Measurements from ENCODE around the gene TRIM63.

TRIM63 gene

DNA sequence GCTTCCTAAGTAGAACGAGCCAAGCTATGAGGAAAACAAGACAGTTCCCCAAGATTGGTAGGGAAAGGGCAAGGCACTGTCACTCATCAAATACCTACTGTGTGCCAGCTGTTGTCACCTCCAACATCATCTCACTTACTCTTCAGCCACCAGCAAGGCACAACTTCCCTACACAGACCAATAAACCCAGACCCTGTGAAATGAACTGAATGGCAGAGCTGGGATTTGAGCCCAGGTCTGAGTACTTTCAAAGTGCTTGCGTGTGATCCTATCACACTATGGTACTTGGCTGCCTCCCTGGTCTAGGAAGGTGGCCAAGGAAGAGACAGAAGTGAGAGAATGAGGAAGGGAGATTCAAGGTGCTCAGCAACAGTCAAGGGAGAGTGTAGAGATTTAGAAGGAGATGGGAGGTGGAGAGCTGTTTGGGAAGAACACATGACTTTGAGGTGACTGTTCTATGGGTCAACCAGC is 16.7 kb upstream of the TRIM63 start:
- DNase-seq: no peak

DNA sequence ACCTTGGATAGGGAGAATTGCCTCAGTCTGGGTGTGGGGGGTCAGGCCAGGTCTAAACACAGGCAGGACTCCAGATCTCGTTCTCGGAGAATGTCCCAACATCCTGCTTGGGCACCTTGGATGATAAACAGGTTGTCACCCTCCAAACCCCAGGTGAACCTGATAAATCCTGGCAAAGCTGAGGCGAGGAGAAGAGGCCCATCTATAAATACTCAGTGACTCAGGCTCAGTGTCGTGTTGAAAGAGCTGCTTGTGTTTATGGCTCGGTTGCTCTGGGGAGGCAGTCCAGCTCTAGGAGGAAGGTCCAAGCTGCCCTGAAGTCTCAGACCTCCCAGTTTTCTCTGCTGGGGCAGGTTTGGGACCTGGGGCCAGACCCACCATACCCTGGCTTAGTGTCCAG is 15.8 kb upstream of the TRIM63 start:
- DNase-seq: no peak

DNA sequence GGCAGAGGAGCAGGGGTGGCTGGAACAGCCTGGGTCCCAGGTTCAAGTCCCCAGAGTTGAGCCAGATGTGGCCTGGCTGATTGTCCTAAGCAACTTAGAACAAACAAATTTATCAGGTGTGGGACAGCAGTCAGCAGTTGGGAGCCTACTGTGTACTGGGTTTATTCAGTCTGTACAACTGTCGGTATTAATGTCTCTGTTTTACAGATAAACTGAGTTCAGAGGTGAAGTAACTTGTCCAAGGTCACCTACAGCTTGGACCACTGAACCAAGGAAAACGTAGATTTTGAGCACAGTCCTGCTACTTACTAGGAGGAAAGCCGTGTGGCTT is 14.6 kb upstream of the TRIM63 start:
- no peak for DNase-seq

- DNase-seq: no peak
Observed at GRCh38 chr1:26081267-26082019, 14.0 kb upstream of the TRIM63 start.

DNA sequence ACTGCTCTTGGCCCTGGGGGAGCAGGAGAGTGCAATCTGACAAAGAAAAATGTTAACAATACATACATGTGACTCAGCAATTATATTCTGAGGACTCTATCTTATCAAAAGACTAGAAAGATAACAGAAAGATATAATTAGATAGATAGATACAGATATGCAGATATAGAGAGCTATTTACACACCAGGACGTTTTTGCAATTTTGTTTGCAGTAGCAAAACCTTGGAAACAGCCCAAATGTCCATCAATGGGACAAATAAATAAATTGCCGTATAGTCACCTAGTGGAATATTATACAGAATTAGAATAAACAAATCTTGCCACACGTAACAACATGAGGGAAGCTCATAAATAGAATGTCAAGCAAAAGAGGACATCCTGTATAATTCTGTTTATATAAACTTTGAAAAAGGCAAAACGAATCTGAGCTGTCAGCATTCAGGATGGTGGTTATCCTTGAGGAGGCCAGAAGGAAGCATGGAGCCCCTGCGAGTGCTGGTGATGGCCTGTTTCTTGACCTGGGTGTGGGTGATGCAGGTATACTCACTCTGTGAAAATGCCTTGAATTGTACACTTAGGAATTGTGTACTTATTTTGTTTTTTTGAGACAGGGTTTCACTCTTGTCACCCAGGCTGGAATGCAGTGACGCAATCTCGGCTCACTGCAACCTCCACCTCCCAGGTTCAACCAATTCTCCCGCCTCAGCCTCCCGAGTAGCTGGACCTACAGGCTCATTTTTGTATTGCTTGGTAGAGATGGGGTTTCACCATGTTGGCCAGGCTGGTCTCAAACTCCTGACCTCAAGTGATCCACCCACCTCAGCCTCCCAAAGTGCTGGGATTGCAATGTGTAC is 12.8 kb upstream of the TRIM63 start:
- DNase-seq: no peak

GRCh38 chr1:26079178-26079563 is 11.7 kb upstream of the TRIM63 start:
- DNase-seq: no peak

GRCh38 chr1:26078286-26079177 is 11.1 kb upstream of the TRIM63 start:
- DNase-seq: no peak

GRCh38 chr1:26077524-26077923 is 10.1 kb upstream of the TRIM63 start:
- no peak for DNase-seq

- no peak for DNase-seq
Observed at GRCh38 chr1:26075421-26076144, 8.2 kb upstream of the TRIM63 start.

DNA sequence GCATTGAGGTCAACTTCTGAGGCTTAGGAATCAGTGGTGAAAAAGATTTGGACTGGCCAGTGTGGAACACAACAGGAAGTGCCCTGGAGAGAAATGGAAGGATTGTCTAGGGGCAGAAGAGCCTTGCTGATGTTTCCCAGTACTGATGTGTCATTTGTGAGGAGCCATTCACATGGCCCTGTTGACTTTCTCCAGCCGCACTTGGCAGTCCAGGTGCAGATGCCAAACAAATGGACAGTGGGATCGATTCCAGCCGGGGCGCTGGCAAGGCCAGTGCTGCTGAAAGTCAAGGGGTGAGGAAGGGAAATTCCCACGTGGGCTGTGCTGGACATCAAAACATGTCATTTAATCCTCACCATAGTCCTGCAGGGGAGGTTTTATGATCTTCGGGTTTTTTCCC is 4.9 kb upstream of the TRIM63 start:
- no peak for DNase-seq

GRCh38 chr1:26070963-26071342 is 3.5 kb upstream of the TRIM63 start:
- no peak for DNase-seq

- no peak for DNase-seq
Observed at GRCh38 chr1:26070296-26070962, 3.0 kb upstream of the TRIM63 start.

- no peak for DNase-seq
Observed at GRCh38 chr1:26069941-26070295, 2.5 kb upstream of the TRIM63 start.

- DNase-seq: no peak
Observed at GRCh38 chr1:26066857-26067256, 573 bp downstream of the TRIM63 start.

DNA sequence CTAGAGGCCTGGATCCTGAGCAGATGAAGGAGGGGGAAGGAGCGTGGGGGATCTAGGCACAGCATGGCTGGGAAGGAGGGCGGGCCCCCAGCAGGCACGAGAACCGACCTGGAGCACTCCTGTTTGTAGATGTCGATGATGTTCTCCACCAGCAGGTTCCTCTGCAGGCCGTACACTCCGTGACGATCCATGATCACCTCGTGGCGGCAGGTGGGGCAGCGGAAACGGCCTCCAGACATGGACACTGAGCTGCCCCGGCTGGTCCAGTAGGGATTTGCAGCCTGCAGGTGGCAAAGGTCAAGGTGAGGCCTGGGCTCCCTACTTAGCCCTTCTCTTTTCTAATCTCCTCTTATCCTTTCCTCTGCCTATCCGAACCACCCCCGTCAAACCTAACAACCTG is 1.3 kb downstream of the TRIM63 start:
- DNase-seq: no peak

DNA sequence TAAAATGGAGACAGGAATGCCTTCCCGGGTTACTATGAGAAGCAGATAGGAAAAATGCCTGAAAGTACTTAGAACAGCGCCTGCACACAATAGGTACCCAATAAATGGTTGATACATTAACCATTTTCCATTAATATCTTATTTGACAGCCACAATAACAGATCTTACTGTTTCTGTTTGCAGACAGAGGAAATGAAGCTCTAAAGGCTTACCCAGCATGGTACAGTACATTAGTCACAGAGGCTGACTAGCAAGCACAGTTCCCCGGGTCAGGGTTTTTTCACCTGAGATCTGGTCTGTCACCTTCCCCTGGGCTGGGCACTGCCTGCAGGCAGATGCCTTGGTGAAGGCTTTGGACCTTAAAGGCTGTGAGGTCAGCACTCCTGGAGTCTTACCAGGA is 2.9 kb downstream of the TRIM63 start:
- DNase-seq: no peak

GRCh38 chr1:26060832-26061574 is 6.4 kb downstream of the TRIM63 start:
- no peak for DNase-seq

DNA sequence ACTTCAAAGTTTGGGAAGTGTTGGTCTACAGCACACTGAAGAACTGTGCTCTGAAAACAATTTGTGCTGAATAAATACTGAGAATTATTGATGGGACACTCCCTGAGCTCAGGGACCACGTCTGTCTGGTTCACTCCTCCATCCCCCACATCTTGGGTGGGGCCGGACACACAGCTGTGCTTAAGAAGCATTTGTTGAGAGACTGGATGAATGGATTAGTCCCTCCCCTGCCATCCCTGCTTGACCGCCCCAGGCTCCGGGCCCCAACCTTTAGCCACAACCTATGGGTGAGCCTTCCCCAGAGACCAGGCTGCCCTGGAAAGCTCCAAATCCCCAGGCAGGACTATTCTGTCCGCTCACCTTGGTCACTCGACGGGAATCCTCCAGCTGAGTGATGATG is 7.5 kb downstream of the TRIM63 start:
- no peak for DNase-seq

- DNase-seq: no peak
Observed at GRCh38 chr1:26058052-26058595, 9.3 kb downstream of the TRIM63 start.

DNA sequence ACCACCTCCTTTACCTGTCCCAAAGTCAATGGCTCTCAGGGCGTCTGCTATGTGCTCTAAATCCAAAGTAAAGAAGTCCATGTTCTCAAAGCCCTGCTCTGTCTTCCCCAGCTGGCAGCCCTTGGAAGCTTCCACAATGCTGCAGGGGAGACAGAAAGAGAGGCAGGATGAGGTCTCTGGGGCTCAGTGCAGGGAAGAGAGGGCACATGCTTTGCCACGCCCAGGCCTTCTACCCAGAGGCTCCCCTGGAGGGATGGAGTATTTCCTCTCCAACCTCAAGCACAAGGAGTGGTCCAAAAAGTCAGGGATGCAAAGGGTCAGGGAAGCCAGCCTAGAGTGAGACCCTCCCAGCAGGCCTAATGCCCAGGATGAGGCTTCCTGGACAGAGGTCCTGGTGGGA is 10.2 kb downstream of the TRIM63 start:
- DNase-seq: no peak

- DNase-seq: no peak
Observed at GRCh38 chr1:26055041-26055440, 12.4 kb downstream of the TRIM63 start.
